ENCODE data around the gene EIF4EBP3.
"Not testable (repeated sequence)": the region's sequence is repeated elsewhere in the genome, so short reads cannot be mapped to it uniquely, and the experiment has no call there.

EIF4EBP3 gene

GRCh38 chr5:140575309-140575708 lies 27.8 kb downstream of the EIF4EBP3 start:
- no peak for DNase-seq (ENCODE audit: low read depth in 4 of 4, low spot score in 1 of 4)

- no peak for DNase-seq (ENCODE audit: low read depth in 4 of 4, low spot score in 1 of 4)
These were observed 29.3 kb downstream of the EIF4EBP3 start for GRCh38 chr5:140576776-140577201.

- DNase-seq (ENCODE audit: low read depth in 4 of 4, low spot score in 1 of 4): not testable (repeated sequence)
These were observed 31.8 kb downstream of the EIF4EBP3 start for GRCh38 chr5:140579188-140579747.

GRCh38 chr5:140587495-140587894 lies 40.0 kb downstream of the EIF4EBP3 start:
- no peak for DNase-seq (ENCODE audit: low read depth in 4 of 4, low spot score in 1 of 4)

GRCh38 chr5:140588311-140589070 lies 41.0 kb downstream of the EIF4EBP3 start:
- no peak for DNase-seq (ENCODE audit: low read depth in 4 of 4, low spot score in 1 of 4)

GRCh38 chr5:140590861-140591260 lies 43.4 kb downstream of the EIF4EBP3 start:
- no peak for DNase-seq (ENCODE audit: low read depth in 4 of 4, low spot score in 1 of 4)

GRCh38 chr5:140591747-140592372 lies 44.4 kb downstream of the EIF4EBP3 start:
- DNase-seq (ENCODE audit: low read depth in 4 of 4, low spot score in 1 of 4): no peak

- not testable (repeated sequence) for DNase-seq (ENCODE audit: low read depth in 4 of 4, low spot score in 1 of 4)
These were observed 45.6 kb downstream of the EIF4EBP3 start for GRCh38 chr5:140593070-140593469.

GRCh38 chr5:140594169-140594568 lies 46.7 kb downstream of the EIF4EBP3 start:
- DNase-seq (ENCODE audit: low read depth in 4 of 4, low spot score in 1 of 4): no peak

- DNase-seq (ENCODE audit: low read depth in 4 of 4, low spot score in 1 of 4): no peak
These were observed 48.3 kb downstream of the EIF4EBP3 start for GRCh38 chr5:140595538-140596300.

GRCh38 chr5:140596321-140596741 lies 48.9 kb downstream of the EIF4EBP3 start:
- no peak for DNase-seq (ENCODE audit: low read depth in 4 of 4, low spot score in 1 of 4)

GRCh38 chr5:140598836-140599235 lies 51.4 kb downstream of the EIF4EBP3 start:
- DNase-seq (ENCODE audit: low read depth in 4 of 4, low spot score in 1 of 4): no peak
